ENCODE data around the gene NMNAT3. TPM values are rescaled to one million over a fixed set of nuclear protein-coding genes. Genes with fewer than 3 reads are reported as not detected.

The NMNAT3 gene
- total RNA-seq: 1.5 TPM
- polyA plus RNA-seq: 1 to 10 TPM; 2.1 to 5.7 (median 3.1) TPM

DNA sequence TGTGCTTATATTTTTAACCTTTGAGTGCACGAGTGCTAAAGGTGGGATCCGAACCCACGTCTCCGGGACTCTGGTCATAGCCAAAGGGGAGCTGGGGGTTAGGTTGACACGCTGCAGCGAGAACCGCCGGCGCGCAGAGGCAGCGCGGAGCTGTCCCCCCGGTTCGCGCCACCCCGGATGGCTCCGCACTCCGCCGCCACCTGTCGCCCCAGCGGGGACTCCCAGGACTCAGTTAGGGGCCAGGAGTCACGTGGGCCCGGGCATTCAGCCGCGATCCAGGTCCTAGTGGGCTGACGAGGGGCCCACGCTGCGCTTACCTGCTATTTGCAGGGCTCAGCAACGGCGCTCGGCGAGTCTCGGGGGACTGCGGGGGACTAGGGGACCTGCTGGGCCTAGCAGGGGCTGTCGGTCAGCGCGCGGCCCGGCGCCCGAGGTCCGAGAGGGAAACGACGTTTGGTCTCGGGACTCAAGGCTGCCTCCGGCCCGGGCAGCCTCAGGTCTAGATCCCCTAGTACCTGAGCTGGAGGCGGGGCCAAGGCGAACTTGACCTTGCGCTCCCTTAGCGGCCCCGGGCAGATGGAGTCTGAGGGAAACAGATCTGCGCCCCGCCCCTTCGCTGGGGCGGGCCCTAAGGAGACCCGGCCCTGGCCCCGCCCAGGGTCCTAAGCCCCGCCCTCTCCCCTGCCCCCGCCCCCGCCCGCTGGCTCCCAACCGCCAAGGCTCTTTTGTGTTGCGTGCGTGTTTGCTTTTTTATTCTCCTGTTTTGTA, at the start of gene NMNAT3:
TSS of gene NMNAT3 (minus strand) at position 585 of the 768 bp plus-strand sequence. CDS start 50,248 bp downstream, outside the sequence.
- Mint-ChIP-seq H3K4me1 (peaks cover 0 to 15% (median under 1%) of the 10 kb centered on the region in 4 donors), H3K27me3 (peaks cover 24% of the 10 kb centered on the region), H3K36me3 (no peaks in the 10 kb centered on the region), H3K27ac (peak within 1 kb of the TSS in 2 of 3 donors; percentile 12 to 40), H3K9me3 (peaks cover 0 to 1% (median 0%) of the 10 kb centered on the region in 7 donors), H3K4me3 (peak within 1 kb of the TSS; percentile 55 to 84 (median 79))
- H3K4me3 ChIP-seq (ENCODE audit: low read depth, low read length): peak within 1 kb of the TSS; percentile 41
- H3K36me3 ChIP-seq (ENCODE audit: control insufficient read depth, insufficient read depth, low read length): no peaks in the 10 kb centered on the region
- no peak within 1 kb of the TSS for H3K27ac ChIP-seq (ENCODE audit: insufficient read depth, low read length, poor library complexity, severe bottlenecking)
- peaks cover 6% of the 10 kb centered on the region for H3K27me3 ChIP-seq (ENCODE audit: control insufficient read depth, insufficient read depth, low read length)
- DNase-seq (peak; percentile 61 to 85 (median 71)), ATAC-seq (ENCODE audit: low read depth in 2 of 2) (peak; percentile 93 to 96)
- peaks cover 7% of the 10 kb centered on the region for H3K4me1 ChIP-seq (ENCODE audit: control insufficient read depth, insufficient read depth, low read length, poor library complexity, severe bottlenecking)
- H3K9me3 ChIP-seq (ENCODE audit: control insufficient read depth in 2 of 2, low read length in 2 of 2): no peaks in the 10 kb centered on the region

DNA sequence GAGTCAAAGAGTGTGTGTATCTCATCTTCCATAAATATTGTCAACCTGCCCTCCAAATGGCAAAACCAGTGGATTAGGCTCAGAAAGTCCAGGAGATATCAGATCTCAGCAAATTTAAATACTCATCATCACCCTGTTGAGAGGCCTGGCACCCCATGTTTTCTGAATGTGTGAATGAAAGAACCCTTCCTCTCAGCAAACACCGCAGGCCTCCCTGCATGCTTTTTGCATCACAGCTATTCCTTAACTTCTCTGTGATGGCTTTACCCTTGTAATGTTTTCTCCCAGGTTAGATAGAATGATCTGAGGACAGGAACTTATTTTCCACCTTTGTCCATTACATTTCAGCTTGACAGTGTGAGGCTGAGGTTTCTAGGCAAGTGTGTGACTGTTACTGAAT, 43.6 kb upstream of the NMNAT3 start:
- Mint-ChIP-seq H3K4me3 (no peak overlapping the region), H3K4me1 (no peaks in the 10 kb centered on the region), H3K27me3 (peaks cover 10% of the 10 kb centered on the region), H3K27ac (no peak overlapping the region), H3K36me3 (no peaks in the 10 kb centered on the region), H3K9me3 (peaks cover 0 to 8% (median 0%) of the 10 kb centered on the region in 7 donors)
- H3K27ac ChIP-seq (ENCODE audit: insufficient read depth, low read length, poor library complexity, severe bottlenecking): no peak overlapping the region
- no peaks in the 10 kb centered on the region for H3K9me3 ChIP-seq (ENCODE audit: control insufficient read depth in 2 of 2, low read length in 2 of 2)
- DNase-seq: no peak
- H3K4me3 ChIP-seq (ENCODE audit: low read depth, low read length): no peak overlapping the region
- no peaks in the 10 kb centered on the region for H3K36me3 ChIP-seq (ENCODE audit: control insufficient read depth, insufficient read depth, low read length)
- H3K27me3 ChIP-seq (ENCODE audit: control insufficient read depth, insufficient read depth, low read length): no peaks in the 10 kb centered on the region
- ATAC-seq (ENCODE audit: low read depth in 2 of 2): no peak
- no peaks in the 10 kb centered on the region for H3K4me1 ChIP-seq (ENCODE audit: control insufficient read depth, insufficient read depth, low read length, poor library complexity, severe bottlenecking)

DNA sequence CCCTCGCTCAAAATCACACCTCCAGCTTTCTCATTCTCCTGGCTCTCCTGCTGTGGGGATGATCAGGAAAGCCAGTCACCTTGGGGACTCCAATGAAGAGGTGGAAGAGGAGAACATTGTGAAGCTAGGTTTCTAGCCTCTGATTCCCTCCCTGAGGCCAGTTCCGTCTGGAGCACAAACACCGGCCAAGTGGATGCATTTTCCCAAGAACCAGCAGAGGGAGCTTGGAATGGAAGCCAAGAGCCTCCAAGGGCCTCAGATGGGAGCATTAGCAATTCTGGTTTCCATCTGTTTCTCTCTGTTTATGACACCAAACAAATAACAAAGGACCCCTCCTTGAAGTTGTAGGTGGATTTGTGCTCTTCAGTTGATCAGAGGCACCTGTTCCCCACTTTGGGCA, 40.6 kb upstream of the NMNAT3 start:
- Mint-ChIP-seq H3K4me3 (no peak overlapping the region), H3K27ac (no peak overlapping the region), H3K27me3 (peaks cover 6% of the 10 kb centered on the region), H3K36me3 (no peaks in the 10 kb centered on the region), H3K4me1 (no peaks in the 10 kb centered on the region), H3K9me3 (peaks cover 0 to 3% (median 0%) of the 10 kb centered on the region in 7 donors)
- no peak overlapping the region for H3K4me3 ChIP-seq (ENCODE audit: low read depth, low read length)
- ATAC-seq (ENCODE audit: low read depth in 2 of 2) (no peak), DNase-seq (no peak)
- no peak overlapping the region for H3K27ac ChIP-seq (ENCODE audit: insufficient read depth, low read length, poor library complexity, severe bottlenecking)
- H3K4me1 ChIP-seq (ENCODE audit: control insufficient read depth, insufficient read depth, low read length, poor library complexity, severe bottlenecking): no peaks in the 10 kb centered on the region
- H3K36me3 ChIP-seq (ENCODE audit: control insufficient read depth, insufficient read depth, low read length): no peaks in the 10 kb centered on the region
- H3K9me3 ChIP-seq (ENCODE audit: control insufficient read depth in 2 of 2, low read length in 2 of 2): no peaks in the 10 kb centered on the region
- no peaks in the 10 kb centered on the region for H3K27me3 ChIP-seq (ENCODE audit: control insufficient read depth, insufficient read depth, low read length)

DNA sequence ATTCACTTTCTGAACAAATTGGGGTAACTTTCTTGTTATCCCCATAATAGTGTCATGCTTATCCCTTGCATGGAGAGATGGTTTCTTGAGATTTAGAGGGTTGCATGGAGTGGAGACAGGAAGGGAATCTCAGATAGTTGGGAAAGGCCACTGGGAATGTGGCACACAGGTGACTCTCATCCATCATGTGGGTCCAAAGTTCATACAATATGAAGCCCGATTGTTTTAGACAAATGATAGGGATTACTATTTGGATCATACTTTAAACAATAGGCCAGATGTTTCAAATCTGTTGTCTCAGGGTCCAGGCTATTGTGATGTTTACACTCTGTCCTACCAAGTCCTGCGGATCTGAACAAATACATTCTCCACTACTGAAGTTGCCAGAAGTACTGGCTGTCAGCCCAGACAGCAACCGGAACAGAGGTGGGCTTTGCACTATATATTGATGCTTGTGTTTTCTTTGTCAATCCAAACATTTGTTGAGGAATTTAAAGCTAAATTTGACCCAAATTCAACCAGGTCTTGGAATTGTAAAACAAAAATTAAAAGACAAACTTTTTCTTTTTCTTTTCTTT, 39.2 kb upstream of the NMNAT3 start:
- Histone ChIP-seq H3K4me3 (ENCODE audit: low read depth, low read length) (no peak overlapping the region), H3K36me3 (ENCODE audit: control insufficient read depth, insufficient read depth, low read length) (no peaks in the 10 kb centered on the region), H3K27me3 (ENCODE audit: control insufficient read depth, insufficient read depth, low read length) (no peaks in the 10 kb centered on the region), H3K4me1 (ENCODE audit: control insufficient read depth, insufficient read depth, low read length, poor library complexity, severe bottlenecking) (no peaks in the 10 kb centered on the region), H3K27ac (ENCODE audit: insufficient read depth, low read length, poor library complexity, severe bottlenecking) (no peak overlapping the region), H3K9me3 (ENCODE audit: control insufficient read depth in 2 of 2, low read length in 2 of 2) (no peaks in the 10 kb centered on the region)
- no peak overlapping the region for H3K27ac Mint-ChIP-seq
- H3K27me3 Mint-ChIP-seq: no peaks in the 10 kb centered on the region
- H3K4me1 Mint-ChIP-seq: no peaks in the 10 kb centered on the region
- H3K36me3 Mint-ChIP-seq: no peaks in the 10 kb centered on the region
- DNase-seq (no peak), ATAC-seq (ENCODE audit: low read depth in 2 of 2) (no peak)
- no peak overlapping the region for H3K4me3 Mint-ChIP-seq
- H3K9me3 Mint-ChIP-seq: peaks cover 0 to 5% (median 0%) of the 10 kb centered on the region in 7 donors

DNA sequence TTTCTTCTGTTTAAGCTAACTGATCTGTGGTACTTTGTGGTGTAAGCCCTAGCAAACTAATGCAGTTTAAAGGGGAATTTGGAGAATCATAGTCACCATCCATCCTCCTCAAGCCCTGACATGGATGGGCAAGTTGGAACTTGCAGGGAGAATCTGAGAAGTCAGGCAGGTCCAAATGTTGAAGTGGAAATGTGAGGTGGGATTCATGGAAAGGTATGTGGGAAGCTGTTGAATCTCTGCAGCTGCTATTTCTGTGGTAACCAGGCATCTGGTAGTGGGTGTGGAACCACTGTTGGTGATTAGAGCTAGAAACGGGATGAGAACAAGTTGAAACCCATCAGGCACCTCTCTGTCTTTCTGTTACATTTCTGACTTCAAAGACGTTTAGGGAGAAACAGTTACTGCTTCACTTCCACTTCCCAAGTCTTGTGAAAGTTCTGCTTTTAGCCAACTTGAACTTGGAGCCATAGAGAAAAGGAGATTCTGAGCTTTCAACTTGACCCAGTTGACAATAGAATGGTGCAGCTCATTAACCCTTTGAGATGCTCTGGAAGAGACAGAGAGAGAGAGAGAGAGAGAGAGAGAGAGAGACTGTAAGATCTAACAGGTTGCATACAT, 38.1 kb upstream of the NMNAT3 start:
- Mint-ChIP-seq H3K4me3 (no peak overlapping the region), H3K27me3 (peaks cover 4% of the 10 kb centered on the region), H3K4me1 (no peaks in the 10 kb centered on the region), H3K9me3 (peaks cover 0 to 5% (median 0%) of the 10 kb centered on the region in 7 donors), H3K36me3 (no peaks in the 10 kb centered on the region), H3K27ac (no peak overlapping the region)
- no peak for DNase-seq
- Histone ChIP-seq H3K36me3 (ENCODE audit: control insufficient read depth, insufficient read depth, low read length) (no peaks in the 10 kb centered on the region), H3K27me3 (ENCODE audit: control insufficient read depth, insufficient read depth, low read length) (no peaks in the 10 kb centered on the region), H3K27ac (ENCODE audit: insufficient read depth, low read length, poor library complexity, severe bottlenecking) (no peak overlapping the region), H3K4me1 (ENCODE audit: control insufficient read depth, insufficient read depth, low read length, poor library complexity, severe bottlenecking) (no peaks in the 10 kb centered on the region), H3K9me3 (ENCODE audit: control insufficient read depth in 2 of 2, low read length in 2 of 2) (no peaks in the 10 kb centered on the region), H3K4me3 (ENCODE audit: low read depth, low read length) (no peak overlapping the region)
- ATAC-seq (ENCODE audit: low read depth in 2 of 2): no peak

DNA sequence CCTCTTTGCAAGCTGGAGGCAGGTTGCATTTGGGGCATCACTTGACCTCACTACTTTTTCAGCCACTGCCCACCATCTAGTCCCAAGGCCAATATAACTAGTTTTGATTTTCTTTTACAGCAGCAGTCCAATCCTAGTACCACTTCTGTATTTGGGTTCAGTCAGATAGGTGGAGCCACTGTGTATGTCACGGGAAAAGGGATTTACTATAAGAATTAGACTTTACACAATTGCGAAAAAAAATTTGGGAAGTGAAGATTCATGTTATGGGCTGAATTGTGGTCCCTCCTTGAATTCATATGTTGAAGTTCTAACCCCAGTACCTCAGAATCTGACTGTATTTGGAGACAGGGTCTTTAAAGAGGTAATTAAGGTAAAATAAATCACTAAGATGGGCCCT, 37.4 kb upstream of the NMNAT3 start:
- Histone ChIP-seq H3K27ac (ENCODE audit: insufficient read depth, low read length, poor library complexity, severe bottlenecking) (no peak overlapping the region), H3K4me3 (ENCODE audit: low read depth, low read length) (no peak overlapping the region), H3K36me3 (ENCODE audit: control insufficient read depth, insufficient read depth, low read length) (no peaks in the 10 kb centered on the region), H3K27me3 (ENCODE audit: control insufficient read depth, insufficient read depth, low read length) (no peaks in the 10 kb centered on the region), H3K4me1 (ENCODE audit: control insufficient read depth, insufficient read depth, low read length, poor library complexity, severe bottlenecking) (no peaks in the 10 kb centered on the region), H3K9me3 (ENCODE audit: control insufficient read depth in 2 of 2, low read length in 2 of 2) (no peaks in the 10 kb centered on the region)
- DNase-seq (no peak), ATAC-seq (ENCODE audit: low read depth in 2 of 2) (no peak)
- peaks cover 4% of the 10 kb centered on the region for H3K27me3 Mint-ChIP-seq
- H3K27ac Mint-ChIP-seq: no peak overlapping the region
- peaks cover 0 to 5% (median 0%) of the 10 kb centered on the region in 7 donors for H3K9me3 Mint-ChIP-seq
- H3K4me3 Mint-ChIP-seq: no peak overlapping the region
- no peaks in the 10 kb centered on the region for H3K36me3 Mint-ChIP-seq
- peaks cover 0 to 1% (median 0%) of the 10 kb centered on the region in 4 donors for H3K4me1 Mint-ChIP-seq

DNA sequence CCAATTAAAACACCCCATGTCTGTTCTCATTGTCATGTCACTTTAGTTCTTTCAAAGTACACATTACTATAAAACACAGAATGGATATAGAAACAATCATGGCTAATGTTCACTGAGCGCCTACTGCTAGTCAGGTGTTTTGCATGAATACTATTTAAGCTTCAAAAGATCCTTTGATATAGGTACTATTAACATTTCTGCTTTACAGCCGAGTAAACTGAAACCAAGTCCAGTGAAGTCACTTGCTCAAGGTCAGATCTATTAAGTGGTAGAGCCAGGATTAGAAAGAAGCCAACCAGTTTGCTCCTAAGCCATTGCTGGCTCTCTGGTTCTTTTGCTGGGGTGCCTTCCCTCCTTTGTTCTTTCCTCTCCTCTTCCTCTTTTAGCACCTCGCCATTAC, 32.4 kb upstream of the NMNAT3 start:
- H3K9me3 Mint-ChIP-seq: peaks cover 0 to 7% (median 0%) of the 10 kb centered on the region in 7 donors
- no peak overlapping the region for H3K27ac Mint-ChIP-seq

More for the DNA sequence above, 32.4 kb upstream of the NMNAT3 start:
- H3K36me3 ChIP-seq (ENCODE audit: control insufficient read depth, insufficient read depth, low read length): no peaks in the 10 kb centered on the region
- H3K27ac ChIP-seq (ENCODE audit: insufficient read depth, low read length, poor library complexity, severe bottlenecking): no peak overlapping the region
- H3K4me1 ChIP-seq (ENCODE audit: control insufficient read depth, insufficient read depth, low read length, poor library complexity, severe bottlenecking): no peaks in the 10 kb centered on the region
- no peaks in the 10 kb centered on the region for H3K27me3 ChIP-seq (ENCODE audit: control insufficient read depth, insufficient read depth, low read length)
- no peaks in the 10 kb centered on the region for H3K9me3 ChIP-seq (ENCODE audit: control insufficient read depth in 2 of 2, low read length in 2 of 2)
- no peak for ATAC-seq (ENCODE audit: low read depth in 2 of 2)
- peaks cover 0 to 2% (median 0%) of the 10 kb centered on the region in 4 donors for H3K4me1 Mint-ChIP-seq
- no peak for DNase-seq
- peaks cover 4% of the 10 kb centered on the region for H3K27me3 Mint-ChIP-seq
- H3K36me3 Mint-ChIP-seq: no peaks in the 10 kb centered on the region
- H3K4me3 Mint-ChIP-seq: no peak overlapping the region
- no peak overlapping the region for H3K4me3 ChIP-seq (ENCODE audit: low read depth, low read length)

Data from CD4-positive, CD25-positive, alpha-beta regulatory T cell (primary cell).